ENCODE measurements around the gene CPED1.

Gene CPED1

GRCh38 chr7:121138262-121138933, 149.9 kb downstream of the CPED1 start:
- DNase-seq (ENCODE audit: low read depth in 2 of 2) = no peak

DNA sequence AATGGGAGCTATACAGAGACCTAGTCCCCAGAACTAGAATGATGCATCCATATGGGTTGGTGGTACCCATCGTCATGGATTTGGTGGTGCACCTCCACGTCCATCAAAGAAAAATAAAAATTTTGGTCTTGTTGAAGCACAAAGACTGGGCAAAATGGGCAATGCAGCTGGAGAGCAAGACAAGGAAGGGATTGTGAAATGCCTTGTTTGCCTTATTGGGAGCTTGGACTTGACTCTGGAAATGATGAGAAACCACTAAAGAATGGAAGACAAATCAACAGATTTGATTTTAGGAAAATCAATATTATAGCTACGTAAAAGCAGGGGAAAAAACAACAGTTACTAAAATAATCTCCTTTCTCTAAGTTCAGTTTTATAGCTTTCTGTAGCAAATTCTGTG, 150.9 kb downstream of the CPED1 start:
- no peak for DNase-seq (ENCODE audit: low read depth in 2 of 2)

DNA sequence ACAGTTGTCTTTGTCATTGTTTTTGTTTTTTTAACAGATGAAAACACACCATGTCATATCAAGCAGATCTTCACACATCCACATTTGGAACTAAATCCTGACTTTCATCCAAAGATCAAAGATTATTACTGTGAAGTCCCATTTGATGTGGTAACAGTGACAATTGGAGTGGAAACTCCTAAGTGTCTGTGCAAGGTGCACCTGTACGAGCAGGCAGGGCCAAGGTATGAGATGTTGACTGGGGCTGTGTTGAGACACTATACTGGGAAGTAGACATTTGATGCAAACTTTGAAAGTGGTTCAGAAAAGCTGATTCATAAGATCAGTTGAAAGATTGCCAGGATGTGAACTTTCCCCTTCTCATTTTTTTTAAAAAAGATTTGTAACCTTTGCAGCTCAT, 152.3 kb downstream of the CPED1 start:
- DNase-seq (ENCODE audit: low read depth in 2 of 2) = no peak

DNA sequence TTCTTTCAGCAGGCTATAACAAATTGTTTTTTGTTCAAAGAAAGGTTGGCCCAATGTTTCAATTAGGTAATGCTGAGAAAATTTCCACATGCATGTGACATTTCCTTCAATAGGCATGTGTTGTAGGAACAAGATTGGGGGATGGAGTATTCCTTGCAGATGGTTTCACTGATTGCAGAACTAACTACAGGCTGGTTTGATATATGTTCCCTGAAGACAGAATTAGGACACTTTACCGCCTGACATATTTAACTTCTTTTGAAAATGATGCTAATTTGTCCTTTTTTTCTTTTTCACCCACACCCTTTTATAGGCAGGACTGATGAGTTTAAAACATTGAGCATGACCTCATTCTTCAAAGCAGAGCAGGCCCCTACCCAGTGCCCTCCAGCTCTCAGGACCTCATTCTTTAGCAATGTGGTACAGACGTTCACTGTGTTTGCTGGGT, 163.3 kb downstream of the CPED1 start:
- DNase-seq (ENCODE audit: low read depth in 2 of 2) = no peak

DNA sequence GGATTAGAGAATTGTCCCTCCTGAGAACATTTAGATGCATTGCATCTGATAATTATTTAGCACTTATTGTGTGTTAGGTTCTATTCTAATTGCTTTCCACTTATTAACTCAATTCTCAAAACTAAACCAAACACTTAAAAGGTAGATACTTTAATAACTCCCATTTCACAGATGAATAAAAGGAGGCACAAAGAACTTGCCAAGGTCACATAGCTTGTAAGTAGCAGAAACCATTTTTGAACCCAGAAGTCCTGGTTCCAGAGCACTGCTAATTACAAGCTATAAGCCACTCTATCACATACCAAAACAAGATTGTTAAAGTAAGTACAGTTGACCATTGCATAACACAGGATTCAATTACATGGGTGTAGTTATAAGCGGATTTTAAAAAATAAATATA, 164.9 kb downstream of the CPED1 start:
- DNase-seq (ENCODE audit: low read depth in 2 of 2) = no peak

GRCh38 chr7:121153995-121154394, 165.5 kb downstream of the CPED1 start:
- no peak for DNase-seq (ENCODE audit: low read depth in 2 of 2)

DNA sequence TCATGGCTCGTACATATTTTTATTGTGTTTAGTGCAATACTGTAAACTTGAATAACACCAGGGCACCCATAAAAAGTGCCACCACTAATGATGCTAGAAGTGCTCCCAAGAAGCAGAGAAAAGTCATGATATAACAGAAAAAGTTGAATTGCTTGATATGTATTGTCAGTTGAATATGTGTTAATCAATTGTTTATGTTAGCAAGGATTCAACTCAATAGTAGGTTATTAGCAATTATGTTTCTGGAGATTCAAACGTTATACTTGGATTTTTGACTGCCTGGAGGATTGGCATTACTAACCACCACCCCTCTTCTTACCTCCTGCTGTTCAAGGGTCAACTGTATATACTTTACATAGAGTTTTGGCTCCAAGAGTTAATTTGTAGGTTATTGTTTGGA, 168.3 kb downstream of the CPED1 start:
- DNase-seq (ENCODE audit: low read depth in 2 of 2) = no peak

- DNase-seq (ENCODE audit: low read depth in 2 of 2) = no peak
Measured at GRCh38 chr7:121157341-121157751, 168.8 kb downstream of the CPED1 start.

DNA sequence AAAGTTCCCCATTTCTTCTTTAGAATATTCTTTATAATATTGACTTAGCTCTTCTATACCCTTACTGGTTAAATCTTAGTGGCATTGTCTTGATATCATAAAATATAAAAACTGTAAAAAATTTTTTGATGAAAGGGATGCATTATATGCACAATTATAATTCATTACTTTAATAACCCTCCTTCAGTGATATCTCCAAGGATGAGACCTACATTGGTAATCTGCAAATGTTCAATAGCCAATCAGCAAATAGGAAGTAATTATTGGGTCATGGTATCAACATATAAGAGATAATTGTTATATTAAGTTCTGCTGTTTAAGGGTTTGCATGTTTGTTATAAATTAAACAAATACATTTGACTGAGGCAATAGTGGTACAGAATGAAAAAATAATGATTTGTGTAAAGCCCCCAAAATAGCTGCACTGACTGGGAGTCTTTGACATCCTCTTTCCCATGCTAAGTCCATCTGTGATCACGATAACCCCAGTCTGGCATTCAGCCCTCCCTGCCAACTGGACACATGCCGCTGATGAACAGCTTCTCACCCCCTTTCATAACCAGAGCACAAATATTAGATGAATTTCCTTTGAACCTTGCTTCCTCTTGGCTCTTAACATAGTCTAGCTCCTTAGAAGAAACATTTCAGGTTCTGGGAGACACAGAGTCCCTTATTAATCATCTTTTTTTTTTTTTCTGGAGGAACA, 169.5 kb downstream of the CPED1 start:
- DNase-seq (ENCODE audit: low read depth in 2 of 2) = no peak

- DNase-seq (ENCODE audit: low read depth in 2 of 2) = no peak
Measured at GRCh38 chr7:121158665-121159064, 170.2 kb downstream of the CPED1 start.

- no peak for DNase-seq (ENCODE audit: low read depth in 2 of 2)
Measured at GRCh38 chr7:121159553-121159952, 171.0 kb downstream of the CPED1 start.

DNA sequence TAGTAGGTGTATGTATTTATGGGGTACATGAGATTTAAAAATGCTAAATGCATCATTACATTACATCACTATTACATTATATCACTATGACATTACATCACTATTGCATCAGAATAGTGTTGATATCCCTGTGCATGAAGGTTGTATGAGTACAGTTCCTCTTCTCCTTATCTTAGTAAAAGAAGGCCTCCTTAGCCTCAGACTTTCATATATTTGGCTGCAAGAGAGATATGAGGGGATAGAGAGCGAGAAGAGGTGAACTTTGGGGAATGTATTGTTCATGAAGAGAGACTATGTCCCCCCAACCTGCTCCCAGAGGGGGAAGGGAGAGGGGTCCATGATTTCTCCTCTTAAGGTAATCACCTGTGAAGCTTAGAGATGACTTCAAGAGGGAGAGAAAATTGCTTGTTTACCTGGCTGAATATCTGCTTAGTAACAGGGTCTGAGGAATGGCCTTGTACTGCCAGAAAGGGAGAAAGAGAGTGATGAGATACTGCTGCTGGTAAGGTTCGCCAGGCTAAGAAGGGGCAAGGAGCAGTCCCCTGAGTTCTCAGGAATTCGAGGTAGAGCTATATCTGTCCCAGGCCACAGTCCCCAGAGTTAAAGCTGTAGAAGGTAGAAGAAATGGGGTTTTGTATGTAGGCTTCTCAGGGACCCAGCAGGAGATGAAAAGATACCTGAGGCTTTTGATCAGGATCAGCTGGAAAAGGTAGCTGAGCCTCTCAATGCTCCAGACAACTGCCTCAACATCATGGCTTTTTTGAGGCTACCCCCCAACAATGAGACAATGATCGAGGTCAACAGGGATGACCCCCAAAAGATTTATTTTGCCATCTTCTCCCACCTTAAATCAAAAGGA, 171.9 kb downstream of the CPED1 start:
- no peak for DNase-seq (ENCODE audit: low read depth in 2 of 2)

DNA sequence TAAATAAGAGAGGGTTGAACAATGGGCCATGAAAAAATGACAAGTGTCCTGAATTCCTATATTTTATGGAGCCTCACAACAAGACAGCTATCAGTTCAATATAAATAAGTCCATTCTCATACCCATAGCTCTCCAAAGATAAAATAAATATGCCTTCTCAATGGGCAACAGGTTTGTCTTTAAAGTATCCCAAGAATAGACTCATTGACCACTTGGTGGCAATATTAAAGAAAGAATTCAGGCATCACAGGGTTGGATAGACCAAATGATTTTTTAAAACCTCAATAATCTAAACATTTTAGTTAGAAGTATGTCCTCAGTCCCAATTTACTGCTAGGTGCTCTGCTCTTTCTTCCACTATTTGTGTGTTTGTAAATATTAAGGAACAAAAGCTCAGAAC, 175.2 kb downstream of the CPED1 start:
- no peak for DNase-seq (ENCODE audit: low read depth in 2 of 2)

GRCh38 chr7:121164247-121164646, 175.7 kb downstream of the CPED1 start:
- no peak for DNase-seq (ENCODE audit: low read depth in 2 of 2)

DNA sequence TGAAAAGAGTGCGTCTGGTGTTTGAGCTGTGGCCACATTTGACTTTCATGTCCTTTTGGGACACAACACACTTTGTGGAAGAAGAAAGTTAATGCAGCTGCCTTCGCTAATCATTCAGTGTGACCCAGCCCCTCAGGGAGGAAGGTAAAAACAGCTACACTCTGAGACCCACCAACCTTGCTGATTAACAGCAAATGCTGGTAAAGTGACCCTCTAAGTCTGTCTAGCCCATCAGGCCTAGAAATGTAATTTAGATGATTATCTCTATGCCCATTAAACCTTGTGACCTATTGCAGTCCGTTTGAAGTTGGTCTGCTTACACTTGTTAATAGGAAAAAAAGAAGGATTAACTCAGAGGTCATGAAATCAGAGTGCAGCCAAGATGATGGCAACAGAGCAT, 178.4 kb downstream of the CPED1 start:
- DNase-seq (ENCODE audit: low read depth in 2 of 2) = no peak

DNA sequence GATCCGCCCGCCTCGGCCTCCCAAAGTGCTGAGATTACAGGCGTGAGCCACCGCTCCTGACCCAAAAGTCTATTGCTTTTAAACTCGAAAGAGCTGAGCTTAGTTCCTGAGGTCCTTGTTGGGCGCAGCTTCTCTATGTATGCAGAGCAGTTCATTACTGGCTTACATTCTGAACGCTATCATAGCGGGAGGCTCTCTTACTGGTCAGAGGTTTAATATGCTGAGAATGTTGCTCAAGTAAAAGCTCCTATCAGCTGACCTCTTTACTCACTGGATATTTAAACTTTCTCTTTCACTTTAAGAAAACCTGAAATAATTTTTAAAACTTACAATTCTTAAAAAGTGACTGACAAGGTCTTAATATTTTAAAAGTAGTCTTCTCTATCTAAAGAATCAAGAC, 179.5 kb downstream of the CPED1 start:
- no peak for DNase-seq (ENCODE audit: low read depth in 2 of 2)

GRCh38 chr7:121169469-121169868, 181.0 kb downstream of the CPED1 start:
- DNase-seq (ENCODE audit: low read depth in 2 of 2) = no peak

DNA sequence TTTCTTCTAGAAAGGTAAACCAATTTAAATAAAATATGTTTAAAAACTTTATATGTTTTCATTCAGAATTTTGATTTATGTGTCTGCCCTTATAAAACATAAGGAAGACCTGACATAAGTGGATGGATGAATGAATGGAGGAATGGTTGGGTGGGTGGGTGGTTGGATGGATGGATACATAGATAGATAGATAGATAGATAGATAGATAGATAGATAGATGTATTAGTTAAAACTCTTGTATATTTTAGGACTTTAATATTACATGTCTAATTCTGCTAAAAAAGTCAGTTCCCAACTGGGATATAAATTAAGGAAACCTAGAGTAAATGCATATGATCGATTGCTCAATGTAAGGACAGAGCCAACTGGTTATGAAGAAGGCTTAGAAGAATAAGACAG, 184.0 kb downstream of the CPED1 start:
- DNase-seq (ENCODE audit: low read depth in 2 of 2) = no peak

DNA sequence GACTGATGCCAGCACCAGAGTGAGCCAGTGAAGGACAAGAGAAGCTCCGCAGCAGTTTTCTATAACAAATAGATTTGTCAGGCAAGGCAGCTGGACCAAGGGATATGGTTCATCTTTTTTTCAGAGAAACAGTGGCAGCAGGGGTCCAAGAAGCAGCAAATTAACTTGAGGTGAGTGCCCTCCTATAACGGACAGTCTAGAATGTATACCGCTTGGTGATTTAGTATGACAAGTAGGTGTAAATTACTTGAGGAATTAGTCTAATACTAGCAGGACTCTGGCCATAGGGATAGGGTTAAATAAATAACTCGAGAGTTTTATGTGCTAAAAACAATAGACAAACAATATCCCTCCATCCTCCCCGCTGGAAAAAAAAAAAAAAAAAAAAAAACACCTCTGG, 187.3 kb downstream of the CPED1 start:
- DNase-seq (ENCODE audit: low read depth in 2 of 2) = no peak

GRCh38 chr7:121178452-121178851, 189.9 kb downstream of the CPED1 start:
- no peak for DNase-seq (ENCODE audit: low read depth in 2 of 2)

DNA sequence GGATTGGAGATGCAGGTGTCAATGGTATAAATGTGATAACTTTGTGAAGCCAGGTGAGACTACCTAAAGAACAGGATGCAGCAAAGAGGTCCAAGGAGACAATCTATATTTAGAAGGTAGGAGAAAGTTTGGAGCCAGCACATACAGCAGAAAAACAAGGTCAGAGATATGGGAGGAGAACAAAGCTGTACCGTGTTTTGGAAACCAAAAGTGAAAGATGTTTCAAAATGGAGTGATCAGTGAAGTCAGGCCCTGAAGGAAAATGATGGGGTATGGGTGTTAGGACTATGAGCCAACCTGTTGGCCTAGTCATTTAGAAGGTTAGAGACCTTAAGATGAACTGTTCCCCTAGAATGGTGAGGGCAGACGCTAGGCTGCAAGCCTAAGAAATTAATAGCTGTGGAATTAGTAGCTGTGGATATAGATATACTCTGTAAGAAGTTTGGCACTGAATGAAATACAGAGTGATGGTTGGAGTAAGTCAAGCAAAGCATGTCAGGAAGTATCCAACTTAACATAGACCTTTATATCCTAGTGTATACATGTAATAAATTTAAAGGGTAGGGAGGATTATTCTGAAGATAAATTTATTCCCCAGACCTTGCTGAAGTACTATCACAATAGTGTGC, 190.5 kb downstream of the CPED1 start:
- DNase-seq (ENCODE audit: low read depth in 2 of 2) = no peak

GRCh38 chr7:121180436-121181063, 192.0 kb downstream of the CPED1 start:
- DNase-seq (ENCODE audit: low read depth in 2 of 2) = no peak
